ENCODE data around the gene LCORL. TPM values are rescaled to one million over a fixed set of nuclear protein-coding genes. Genes with fewer than 3 reads are reported as not detected.

The LCORL gene
- polyA plus RNA-seq, 2 of the 4 experiments (the other 2 are of a cell fraction): 6.4 to 9.7 TPM

DNA sequence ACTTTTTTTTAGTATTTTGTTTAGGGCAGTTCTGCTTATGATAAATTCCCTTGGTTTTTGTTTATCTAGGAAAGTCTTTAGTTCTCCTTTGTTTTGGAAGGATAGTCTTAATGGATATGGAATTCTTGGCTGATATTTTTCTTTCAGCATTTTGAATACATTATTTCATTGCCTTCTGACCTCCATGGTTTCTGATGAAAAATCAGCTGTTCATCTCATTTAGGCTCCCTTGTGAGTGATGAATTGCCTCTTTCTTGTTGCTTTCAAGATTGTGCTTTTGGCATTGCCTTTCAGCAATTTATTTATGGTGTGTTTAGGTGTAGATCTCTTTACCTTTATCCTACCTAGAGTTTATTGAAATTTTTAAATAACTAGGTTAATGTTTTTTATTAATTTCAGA is 41.5 kb upstream of the LCORL start:
- Histone ChIP-seq H3K4me2 (no peak overlapping the region), H3K9me3 (no peaks in the 10 kb centered on the region), H3K4me3 (no peak overlapping the region), H3K4me1 (no peaks in the 10 kb centered on the region), H3K27ac (no peak overlapping the region)
- CTCF ChIA-PET: no interaction called here
- TF ChIP-seq, protein P1, sequence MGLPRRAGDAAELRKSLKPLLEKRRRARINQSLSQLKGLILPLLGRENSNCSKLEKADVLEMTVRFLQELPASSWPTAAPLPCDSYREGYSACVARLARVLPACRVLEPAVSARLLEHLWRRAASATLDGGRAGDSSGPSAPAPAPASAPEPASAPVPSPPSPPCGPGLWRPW (IDR thresholded peaks at IDR 0.05): no peak
- no peak for TF ChIP-seq RNF2 (IDR thresholded peaks at IDR 0.05; ENCODE audit: borderline replicate concordance, low read depth)
- no peak for TF ChIP-seq JUN (IDR thresholded peaks at IDR 0.05)
- DNase-seq (ENCODE audit: low read depth in 1 of 2, low spot score in 1 of 2) (no peak), ATAC-seq (no peak), FAIRE-seq (no peak)
- POLR2A ChIA-PET: no interaction called here

DNA sequence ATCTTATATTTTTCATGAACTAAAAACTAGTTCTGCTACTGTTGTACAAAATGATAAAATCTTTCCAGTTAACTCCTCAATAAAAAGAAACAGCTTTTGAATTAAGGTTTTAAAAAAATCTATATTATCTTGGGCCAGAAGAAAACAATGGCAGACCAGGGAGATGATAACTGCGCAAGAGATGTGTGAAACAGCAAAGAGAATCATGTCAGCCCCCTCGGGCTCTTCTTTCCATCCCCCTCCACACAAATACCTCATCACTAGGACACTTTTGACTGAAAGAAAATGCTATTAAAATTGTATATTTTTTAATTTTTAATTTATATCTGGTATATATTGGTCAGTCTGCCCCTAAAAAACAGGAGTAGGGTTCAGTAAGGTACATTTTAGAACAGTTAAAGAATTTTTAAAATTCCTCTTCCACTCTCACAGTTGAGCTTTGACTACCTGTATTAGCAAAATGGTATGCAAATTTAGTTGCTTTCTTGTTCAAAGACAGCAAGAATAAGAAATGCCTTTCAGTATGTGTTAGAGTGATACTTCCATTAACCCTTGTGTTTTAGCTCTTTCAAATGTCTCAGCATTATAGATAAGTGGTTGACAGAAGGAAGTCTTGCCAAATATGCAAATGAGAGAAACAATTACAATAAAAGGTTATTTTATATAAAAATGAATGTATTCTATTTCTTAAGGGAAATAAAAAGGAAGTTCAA is 36.4 kb upstream of the LCORL start:
- no peak for FAIRE-seq

DNA sequence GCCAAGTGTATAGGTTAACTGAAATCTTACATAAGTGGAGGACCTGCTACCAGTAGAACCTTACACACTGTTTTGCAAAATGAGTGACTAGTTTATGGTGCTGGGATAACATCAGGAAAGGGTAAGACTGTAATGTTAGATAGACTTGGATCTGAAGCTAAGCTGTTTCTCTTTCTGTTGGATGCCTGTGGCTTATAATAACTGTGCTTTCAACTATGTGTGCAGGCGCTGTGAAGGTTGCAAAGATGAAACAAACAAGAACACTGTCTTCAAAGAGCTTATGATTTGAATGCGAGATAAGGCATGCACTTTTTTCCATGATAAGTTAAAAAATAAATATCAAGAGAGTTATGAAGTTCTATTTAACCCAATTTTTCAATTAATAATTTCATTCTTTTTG is 34.5 kb upstream of the LCORL start:
- Histone ChIP-seq H3K4me2 (no peak overlapping the region), H3K27ac (no peak overlapping the region), H3K9me3 (no peaks in the 10 kb centered on the region), H3K4me1 (no peaks in the 10 kb centered on the region), H3K4me3 (no peak overlapping the region)
- no peak for ATAC-seq
- POLR2A ChIA-PET: no interaction called here
- 55% methylated on average over 2 of the region's 2 CpGs for WGBS (ENCODE audit: missing lambda C conversion rate)
- no peak for DNase-seq (ENCODE audit: low read depth in 1 of 2, low spot score in 1 of 2)
- CTCF ChIA-PET: no interaction called here
- no peak for TF ChIP-seq RFX5 (IDR thresholded peaks at IDR 0.05)
- TF ChIP-seq, protein P2, sequence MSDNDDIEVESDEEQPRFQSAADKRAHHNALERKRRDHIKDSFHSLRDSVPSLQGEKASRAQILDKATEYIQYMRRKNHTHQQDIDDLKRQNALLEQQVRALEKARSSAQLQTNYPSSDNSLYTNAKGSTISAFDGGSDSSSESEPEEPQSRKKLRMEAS (IDR thresholded peaks at IDR 0.05): no peak
- TF ChIP-seq EP300 (IDR thresholded peaks at IDR 0.05): no peak
- no peak for TF ChIP-seq ZSCAN20 (CRISPR knock-in tag; IDR thresholded peaks at IDR 0.05)
- no peak for TF ChIP-seq CHD2 (IDR thresholded peaks at IDR 0.05; ENCODE audit: low read length, partially characterized antibody)
- no peak for TF ChIP-seq SREBF2 (IDR thresholded peaks at IDR 0.05)
- no peak for TF ChIP-seq POLR2AphosphoS2 (conservative IDR thresholded peaks at IDR 0.05; ENCODE audit: low read length)
- TF ChIP-seq ZFP36 (IDR thresholded peaks at IDR 0.05; ENCODE audit: borderline replicate concordance, partially characterized antibody): no peak
- no peak for TF ChIP-seq NFE2L2 (conservative IDR thresholded peaks at IDR 0.05; ENCODE audit: low read length)
- TF ChIP-seq, protein P3, sequence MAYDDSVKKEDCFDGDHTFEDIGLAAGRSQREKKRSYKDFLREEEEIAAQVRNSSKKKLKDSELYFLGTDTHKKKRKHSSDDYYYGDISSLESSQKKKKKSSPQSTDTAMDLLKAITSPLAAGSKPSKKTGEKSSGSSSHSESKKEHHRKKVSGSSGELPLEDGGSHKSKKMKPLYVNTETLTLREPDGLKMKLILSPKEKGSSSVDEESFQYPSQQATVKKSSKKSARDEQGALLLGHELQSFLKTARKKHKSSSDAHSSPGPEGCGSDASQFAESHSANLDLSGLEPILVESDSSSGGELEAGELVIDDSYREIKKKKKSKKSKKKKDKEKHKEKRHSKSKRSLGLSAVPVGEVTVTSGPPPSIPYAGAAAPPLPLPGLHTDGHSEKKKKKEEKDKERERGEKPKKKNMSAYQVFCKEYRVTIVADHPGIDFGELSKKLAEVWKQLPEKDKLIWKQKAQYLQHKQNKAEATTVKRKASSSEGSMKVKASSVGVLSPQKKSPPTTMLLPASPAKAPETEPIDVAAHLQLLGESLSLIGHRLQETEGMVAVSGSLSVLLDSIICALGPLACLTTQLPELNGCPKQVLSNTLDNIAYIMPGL (CRISPR knock-in tag; IDR thresholded peaks at IDR 0.05; ENCODE audit: borderline replicate concordance): no peak
- TF ChIP-seq, protein P4, sequence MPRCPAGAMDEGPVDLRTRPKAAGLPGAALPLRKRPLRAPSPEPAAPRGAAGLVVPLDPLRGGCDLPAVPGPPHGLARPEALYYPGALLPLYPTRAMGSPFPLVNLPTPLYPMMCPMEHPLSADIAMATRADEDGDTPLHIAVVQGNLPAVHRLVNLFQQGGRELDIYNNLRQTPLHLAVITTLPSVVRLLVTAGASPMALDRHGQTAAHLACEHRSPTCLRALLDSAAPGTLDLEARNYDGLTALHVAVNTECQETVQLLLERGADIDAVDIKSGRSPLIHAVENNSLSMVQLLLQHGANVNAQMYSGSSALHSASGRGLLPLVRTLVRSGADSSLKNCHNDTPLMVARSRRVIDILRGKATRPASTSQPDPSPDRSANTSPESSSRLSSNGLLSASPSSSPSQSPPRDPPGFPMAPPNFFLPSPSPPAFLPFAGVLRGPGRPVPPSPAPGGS (IDR thresholded peaks at IDR 0.05): no peak
- no peak for TF ChIP-seq FOSL2 (IDR thresholded peaks at IDR 0.05)
- TF ChIP-seq FOSL2 (CRISPR knock-in tag; IDR thresholded peaks at IDR 0.05): no peak
- no peak for TF ChIP-seq EHF (CRISPR knock-in tag; IDR thresholded peaks at IDR 0.05)
- no peak for TF ChIP-seq HOXB5 (CRISPR knock-in tag; IDR thresholded peaks at IDR 0.05)
- no peak for TF ChIP-seq CEBPB (IDR thresholded peaks at IDR 0.05)
- no peak for TF ChIP-seq BHLHE40 (IDR thresholded peaks at IDR 0.05; ENCODE audit: low read depth, low read length)
- no peak for FAIRE-seq

More for the DNA sequence above, 36.4 kb upstream of the LCORL start:
- no peaks in the 10 kb centered on the region for H3K9me3 ChIP-seq
- no peaks in the 10 kb centered on the region for H3K4me1 ChIP-seq
- DNase-seq (ENCODE audit: low read depth in 1 of 2, low spot score in 1 of 2) (no peak), ATAC-seq (no peak)
- ChIA-PET CTCF (interaction anchor here (0.5 to 1.3 kb wide), 2 partner anchors 237 to 241 kb away, joined by 3 read pairs; no protein-coding TSS in a partner anchor), POLR2A (no interaction called here)
- H3K4me2 ChIP-seq: peak overlapping the region; percentile 59; the same call in 2 of the 3 replicates
- TF ChIP-seq KDM1A (IDR thresholded peaks at IDR 0.05; ENCODE audit: low read depth): no peak
- TF ChIP-seq MAZ (IDR thresholded peaks at IDR 0.05; ENCODE audit: borderline replicate concordance, low read depth, low read length): no peak
- WGBS (ENCODE audit: missing lambda C conversion rate): 32% methylated on average over 2 of the region's 2 CpGs
- no peak overlapping the region for H3K27ac ChIP-seq
- H3K4me3 ChIP-seq: no peak overlapping the region

All from A549 (cell line).